Right lobe of liver (tissue), 4 donors: Measurements from ENCODE around the gene GPR142.

ENCODE experiments used
- POLR2A ChIP-seq: fragments of 450-650 bp; IDR thresholded peaks from one replicate; pipeline ENCODE4 v1.6.1; 2017; ENCODE audit warnings: antibody characterized with exemption, mild to moderate bottlenecking
- TF ChIP-seq, protein P1 (sequence below), 4 donors: fragments of 200-600 bp in 3 of 4; fragments of 450-650 bp in 1 of 4; IDR thresholded peaks; one replicate each; pipeline versions ENCODE4 v1.5.1 to v1.8.0; 2016 to 2022; ENCODE audit warnings: antibody characterized with exemption in 4 of 4, mild to moderate bottlenecking in 2 of 4
- donor health status: DM: no; HTN: no; CAD: no.
- donor health status: DM: no; HTN: no; CAD: no.
- donor health status: DM: no; HTN: yes; CAD: no.

DNA sequence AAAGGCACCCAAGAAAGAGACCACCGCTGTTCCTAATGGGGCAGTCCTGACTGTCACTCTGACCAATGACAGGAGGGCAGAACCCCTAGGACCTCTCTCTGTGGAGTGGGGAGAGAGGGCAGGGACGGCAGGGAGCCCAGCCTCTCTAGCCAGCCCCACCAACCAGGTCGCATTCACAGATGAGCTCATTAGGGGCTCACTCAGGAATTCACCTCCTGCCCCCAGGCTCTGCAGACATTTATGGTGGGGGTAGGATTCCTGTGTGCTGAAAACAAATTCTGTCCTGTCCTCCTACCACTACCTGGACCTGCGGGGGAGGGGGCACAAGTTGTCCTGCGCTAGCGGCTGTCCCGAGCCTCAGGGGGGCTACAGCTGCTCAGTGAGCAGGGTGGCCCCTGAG is 36.9 kb downstream of the GPR142 start:
- TF ChIP-seq POLR2A = no peak
- TF ChIP-seq, protein P1, sequence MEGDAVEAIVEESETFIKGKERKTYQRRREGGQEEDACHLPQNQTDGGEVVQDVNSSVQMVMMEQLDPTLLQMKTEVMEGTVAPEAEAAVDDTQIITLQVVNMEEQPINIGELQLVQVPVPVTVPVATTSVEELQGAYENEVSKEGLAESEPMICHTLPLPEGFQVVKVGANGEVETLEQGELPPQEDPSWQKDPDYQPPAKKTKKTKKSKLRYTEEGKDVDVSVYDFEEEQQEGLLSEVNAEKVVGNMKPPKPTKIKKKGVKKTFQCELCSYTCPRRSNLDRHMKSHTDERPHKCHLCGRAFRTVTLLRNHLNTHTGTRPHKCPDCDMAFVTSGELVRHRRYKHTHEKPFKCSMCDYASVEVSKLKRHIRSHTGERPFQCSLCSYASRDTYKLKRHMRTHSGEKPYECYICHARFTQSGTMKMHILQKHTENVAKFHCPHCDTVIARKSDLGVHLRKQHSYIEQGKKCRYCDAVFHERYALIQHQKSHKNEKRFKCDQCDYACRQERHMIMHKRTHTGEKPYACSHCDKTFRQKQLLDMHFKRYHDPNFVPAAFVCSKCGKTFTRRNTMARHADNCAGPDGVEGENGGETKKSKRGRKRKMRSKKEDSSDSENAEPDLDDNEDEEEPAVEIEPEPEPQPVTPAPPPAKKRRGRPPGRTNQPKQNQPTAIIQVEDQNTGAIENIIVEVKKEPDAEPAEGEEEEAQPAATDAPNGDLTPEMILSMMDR (IDR thresholded peaks at IDR 0.05) = no peak
